Upper lobe of left lung (tissue), 6 donors: ENCODE data around the gene CAMK1D. TPM values are rescaled to one million over a fixed set of nuclear protein-coding genes. Genes with fewer than 3 reads are reported as not detected.

Source experiments
- ATAC-seq, 2 donors: fragments of 200-7000 bp; cut with Tn5 transposase; one replicate each; pipeline ENCODE4 v1.9.1; 2022; ENCODE audit warnings: mild to moderate bottlenecking in 2 of 2, moderate library complexity in 2 of 2; ENCODE audit not compliant: low FRiP score in 2 of 2
- DNase-seq, 2 donors: peaks; one replicate each; pipeline ENCODE4 v3.0.0-alpha.2; 2019 to 2020
- H3K27ac ChIP-seq, 4 donors: fragments of 200-600 bp; sonication (generic); one replicate each; pipeline ENCODE4 v1.5.1; 2016 to 2019
- H3K27me3 ChIP-seq, 4 donors: fragments of 200-600 bp; sonication (generic); one replicate each; pipeline ENCODE4 v1.5.1; 2017 to 2019
- H3K36me3 ChIP-seq, 4 donors: fragments of 200-600 bp; sonication (generic); one replicate each; pipeline ENCODE4 v1.5.1; 2016 to 2019
- H3K4me1 ChIP-seq, 4 donors: fragments of 200-600 bp; sonication (generic); one replicate each; pipeline ENCODE4 v1.5.1; 2018 to 2019
- H3K4me3 ChIP-seq, 4 donors: fragments of 200-600 bp; sonication (generic); one replicate each; pipeline ENCODE4 v1.5.1; 2017 to 2019; ENCODE audit warnings: mild to moderate bottlenecking in 2 of 4, moderate library complexity in 1 of 4
- H3K9me3 ChIP-seq, 4 donors: fragments of 200-600 bp; sonication (generic); one replicate each; pipeline ENCODE4 v1.5.1; 2018 to 2019
- CTCF ChIP-seq, 6 experiments: fragments of 450-650 bp in 4 of 6; fragments of 200-600 bp in 2 of 6; sonication (generic) in 2 of 6; IDR thresholded peaks; one replicate each; pipeline ENCODE4 v1.5.1; 2016 to 2019; ENCODE audit warnings: antibody characterized with exemption in 6 of 6
- EP300 ChIP-seq, 4 donors: sonication (generic); formaldehyde crosslinking; IDR thresholded peaks; one replicate each; pipeline ENCODE4 v1.5.1; 2017; ENCODE audit warnings: antibody characterized with exemption in 4 of 4, control low read depth in 2 of 4
- POLR2A ChIP-seq, 4 donors: fragments of 450-650 bp; IDR thresholded peaks; one replicate each; pipeline ENCODE4 v1.5.1; 2016 to 2017; ENCODE audit warnings: antibody characterized with exemption in 4 of 4, mild to moderate bottlenecking in 2 of 4
- POLR2AphosphoS5 ChIP-seq, 2 donors: sonication (generic); formaldehyde crosslinking; IDR thresholded peaks; one replicate each; pipeline ENCODE4 v1.5.1; 2017; ENCODE audit warnings: antibody characterized with exemption in 2 of 2
- WGBS, 2 donors: methylation state at CpG; one replicate each; pipeline ENCODE4 v1.1.5; 2017 to 2018; 5-methylcytosine and 5-hydroxymethylcytosine counted together
- total RNA-seq, 6 donors: library from RNA; depleted of rRNA in 4 of 6; stranded (reverse); fragments of >200 nt in 4 of 6; gene quantifications; one replicate each; pipeline versions ENCODE4 v1.1.0 to v1.2.1, GENCODE V29; 2016 to 2021
- donor health status: DM: no; HTN: no; CAD: no; lungs with moderate emphysema.
- donor health status: DM: no; HTN: yes; CAD: no; lungs with severe emphysema.

Gene CAMK1D
- total RNA-seq, 6 donors from 2014 or later = 6.2 to 29.2 (median 19.0) TPM

- no peak for ATAC-seq
- DNase-seq = no peak
- Histone ChIP-seq H3K4me1 (no peaks in the 10 kb centered on the region), H3K27me3 (no peaks in the 10 kb centered on the region), H3K9me3 (no peaks in the 10 kb centered on the region), H3K27ac (no peak overlapping the region), H3K4me3 (no peak overlapping the region), H3K36me3 (no peaks in the 10 kb centered on the region)
- WGBS, 2 donors = 85% methylated on average over 12 of the region's 12 CpGs
- TF ChIP-seq POLR2AphosphoS5 (IDR thresholded peaks at IDR 0.05) = no peak
- TF ChIP-seq EP300 (IDR thresholded peaks at IDR 0.05) = no peak
- TF ChIP-seq POLR2A (IDR thresholded peaks at IDR 0.05) = no peak
- TF ChIP-seq CTCF (IDR thresholded peaks at IDR 0.05) = no peak
Observed at GRCh38 chr10:12381536-12382156, 32.3 kb downstream of the CAMK1D start.

GRCh38 chr10:12382157-12382548, 32.8 kb downstream of the CAMK1D start:
- H3K4me3 ChIP-seq = no peak overlapping the region
- H3K27me3 ChIP-seq = no peaks in the 10 kb centered on the region
- no peak overlapping the region for H3K27ac ChIP-seq
- no peaks in the 10 kb centered on the region for H3K36me3 ChIP-seq
- 95 to 100% methylated on average over 1 of the region's 1 CpG for WGBS, 2 donors
- H3K4me1 ChIP-seq = no peaks in the 10 kb centered on the region
- H3K9me3 ChIP-seq = no peaks in the 10 kb centered on the region
- TF ChIP-seq CTCF (IDR thresholded peaks at IDR 0.05) (no peak), POLR2AphosphoS5 (IDR thresholded peaks at IDR 0.05) (no peak), EP300 (IDR thresholded peaks at IDR 0.05) (no peak), POLR2A (IDR thresholded peaks at IDR 0.05) (no peak)
- DNase-seq (no peak), ATAC-seq (no peak)

GRCh38 chr10:12382956-12383531, 33.7 kb downstream of the CAMK1D start:
- DNase-seq (no peak), ATAC-seq (no peak)
- no peaks in the 10 kb centered on the region for H3K27me3 ChIP-seq
- no peaks in the 10 kb centered on the region for H3K9me3 ChIP-seq
- no peaks in the 10 kb centered on the region for H3K36me3 ChIP-seq
- no peak overlapping the region for H3K27ac ChIP-seq
- no peaks in the 10 kb centered on the region for H3K4me1 ChIP-seq
- H3K4me3 ChIP-seq = no peak overlapping the region
- no peak for TF ChIP-seq POLR2AphosphoS5 (IDR thresholded peaks at IDR 0.05)
- TF ChIP-seq CTCF (IDR thresholded peaks at IDR 0.05) = no peak
- TF ChIP-seq EP300 (IDR thresholded peaks at IDR 0.05) = no peak
- no peak for TF ChIP-seq POLR2A (IDR thresholded peaks at IDR 0.05)
- WGBS, 2 donors = 90 to 94% methylated on average over 4 of the region's 4 CpGs

GRCh38 chr10:12384906-12385305, 35.6 kb downstream of the CAMK1D start:
- DNase-seq (no peak), ATAC-seq (no peak)
- Histone ChIP-seq H3K36me3 (no peaks in the 10 kb centered on the region), H3K9me3 (no peaks in the 10 kb centered on the region), H3K27ac (no peak overlapping the region), H3K4me3 (no peak overlapping the region), H3K4me1 (peaks cover 4 to 10% (median 6%) of the 10 kb centered on the region in 4 donors), H3K27me3 (no peaks in the 10 kb centered on the region)
- 94 to 95% methylated on average over 2 of the region's 2 CpGs for WGBS, 2 donors
- TF ChIP-seq POLR2A (IDR thresholded peaks at IDR 0.05) (no peak), POLR2AphosphoS5 (IDR thresholded peaks at IDR 0.05) (no peak), EP300 (IDR thresholded peaks at IDR 0.05) (no peak), CTCF (IDR thresholded peaks at IDR 0.05) (no peak)
